ENCODE data around the gene FADS1.

DNA sequence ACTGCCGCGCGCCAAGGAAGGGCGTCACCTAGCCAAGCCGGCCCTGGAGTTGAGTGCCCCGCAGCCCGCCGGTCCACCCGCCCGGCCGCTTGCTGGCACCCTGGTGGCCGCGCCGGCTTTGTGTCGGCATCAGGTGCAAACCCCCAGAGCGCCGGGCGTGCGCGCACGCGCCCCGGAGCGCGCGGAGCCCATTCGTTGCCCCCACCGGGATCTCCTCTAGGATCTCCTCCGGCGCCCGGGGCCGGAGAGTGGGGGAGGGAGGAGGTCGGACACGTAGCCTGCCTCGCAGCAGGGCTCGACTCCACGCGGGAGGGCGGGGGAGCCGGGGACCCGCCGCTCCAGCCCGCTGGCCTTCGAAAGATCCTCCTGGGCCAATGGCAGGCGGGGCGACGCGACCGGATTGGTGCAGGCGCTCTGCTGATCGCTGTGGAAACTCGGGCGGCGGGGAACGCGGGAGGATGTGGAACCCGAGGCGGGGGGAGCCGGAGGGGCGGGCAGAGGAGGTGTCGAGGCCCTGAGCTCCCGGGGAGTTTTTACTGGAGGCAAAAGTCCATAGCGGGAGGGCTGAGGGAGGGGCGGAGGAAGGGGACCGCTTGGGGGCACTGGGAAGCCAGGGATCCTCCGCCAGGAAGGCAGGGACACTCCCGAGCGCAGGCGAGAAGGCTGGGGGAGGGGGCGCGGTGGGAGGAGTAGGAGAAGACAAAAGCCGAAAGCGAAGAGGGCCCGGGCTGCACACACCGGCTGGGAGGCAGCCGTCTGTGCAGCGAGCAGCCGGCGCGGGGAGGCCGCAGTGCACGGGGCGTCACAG, 11.0 kb upstream of the FADS1 start, which contains the start of gene FADS2:
- TF ChIP-seq, protein P1, sequence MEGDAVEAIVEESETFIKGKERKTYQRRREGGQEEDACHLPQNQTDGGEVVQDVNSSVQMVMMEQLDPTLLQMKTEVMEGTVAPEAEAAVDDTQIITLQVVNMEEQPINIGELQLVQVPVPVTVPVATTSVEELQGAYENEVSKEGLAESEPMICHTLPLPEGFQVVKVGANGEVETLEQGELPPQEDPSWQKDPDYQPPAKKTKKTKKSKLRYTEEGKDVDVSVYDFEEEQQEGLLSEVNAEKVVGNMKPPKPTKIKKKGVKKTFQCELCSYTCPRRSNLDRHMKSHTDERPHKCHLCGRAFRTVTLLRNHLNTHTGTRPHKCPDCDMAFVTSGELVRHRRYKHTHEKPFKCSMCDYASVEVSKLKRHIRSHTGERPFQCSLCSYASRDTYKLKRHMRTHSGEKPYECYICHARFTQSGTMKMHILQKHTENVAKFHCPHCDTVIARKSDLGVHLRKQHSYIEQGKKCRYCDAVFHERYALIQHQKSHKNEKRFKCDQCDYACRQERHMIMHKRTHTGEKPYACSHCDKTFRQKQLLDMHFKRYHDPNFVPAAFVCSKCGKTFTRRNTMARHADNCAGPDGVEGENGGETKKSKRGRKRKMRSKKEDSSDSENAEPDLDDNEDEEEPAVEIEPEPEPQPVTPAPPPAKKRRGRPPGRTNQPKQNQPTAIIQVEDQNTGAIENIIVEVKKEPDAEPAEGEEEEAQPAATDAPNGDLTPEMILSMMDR (IDR thresholded peaks at IDR 0.05): no peak
- no peak for TF ChIP-seq POLR2A (IDR thresholded peaks at IDR 0.05)
